Neural progenitor cell (in vitro differentiated cells): ENCODE results near the gene EEIG1. TPM values are rescaled to one million over a fixed set of nuclear protein-coding genes. Genes with fewer than 3 reads are reported as not detected.
A peak's percentile ranks its signal among the peaks of the same experiment; 100 is the strongest.

Experiments
- DNase-seq: peaks from one replicate; pipeline ENCODE4 v3.0.0-alpha.2; 2016; ENCODE audit warnings: low spot score
- H2AFZ ChIP-seq: fragments of 200-600 bp; sonication (generic); replicated peaks from 2 replicates; pipeline ENCODE4 v1.6.1; 2016; ENCODE audit warnings: antibody characterized with exemption
- H3F3A ChIP-seq: fragments of 200-600 bp; sonication (generic); 2 replicates; pipeline ENCODE4 v1.6.1; 2016; ENCODE audit warnings: antibody characterized with exemption, low read depth
- H3K27ac ChIP-seq: fragments of 200-600 bp; sonication (generic); 2 replicates; pipeline ENCODE4 v1.5.1; 2016; ENCODE audit warnings: mild to moderate bottlenecking
- H3K27me3 ChIP-seq: fragments of 200-600 bp; sonication (generic); 2 replicates; pipeline ENCODE4 v1.6.1; 2016; ENCODE audit warnings: mild to moderate bottlenecking, moderate library complexity
- H3K36me3 ChIP-seq: fragments of 200-600 bp; sonication (generic); 2 replicates; pipeline ENCODE4 v1.5.1; 2016
- H3K4me1 ChIP-seq: fragments of 200-600 bp; sonication (generic); 2 replicates; pipeline ENCODE4 v1.6.1; 2016; ENCODE audit warnings: mixed run types
- H3K4me2 ChIP-seq: fragments of 200-600 bp; sonication (generic); 2 replicates; pipeline ENCODE4 v1.6.1; 2016
- H3K4me3 ChIP-seq: fragments of 200-600 bp; sonication (generic); 2 replicates; pipeline ENCODE4 v1.5.1; 2016
- H3K79me2 ChIP-seq: fragments of 200-600 bp; sonication (generic); 2 replicates; pipeline ENCODE4 v1.6.1; 2016; ENCODE audit warnings: low read depth
- H3K9ac ChIP-seq: fragments of 200-600 bp; sonication (generic); 2 replicates; pipeline ENCODE4 v1.6.1; 2016
- H3K9me3 ChIP-seq: fragments of 200-600 bp; sonication (generic); 2 replicates; pipeline ENCODE4 v1.5.1; 2016; ENCODE audit warnings: low read depth
- H4K20me1 ChIP-seq: fragments of 200-600 bp; sonication (generic); 2 replicates; pipeline ENCODE4 v1.6.1; 2016; ENCODE audit warnings: low read depth
- H3K27ac Mint-ChIP-seq: 3 replicates; pipeline ENCODE4 v1.8.0; 2021; ENCODE audit warnings: mixed read lengths
- H3K27me3 Mint-ChIP-seq: 2 replicates; pipeline ENCODE4 v1.8.0; 2022; ENCODE audit warnings: low read depth, mild to moderate bottlenecking, inconsistent platforms, moderate library complexity, mixed read lengths; ENCODE audit not compliant: insufficient read depth
- H3K36me3 Mint-ChIP-seq: 3 replicates; pipeline ENCODE4 v1.8.0; 2021; ENCODE audit warnings: mixed read lengths
- H3K4me1 Mint-ChIP-seq: 3 replicates; pipeline ENCODE4 v1.8.0; 2021; ENCODE audit warnings: mixed read lengths
- H3K4me3 Mint-ChIP-seq: 3 replicates; pipeline ENCODE4 v1.8.0; 2021; ENCODE audit warnings: mild to moderate bottlenecking, moderate library complexity, mixed read lengths
- H3K9me3 Mint-ChIP-seq: 3 replicates; pipeline ENCODE4 v1.8.0; 2020; ENCODE audit warnings: mixed read lengths
- EZH2 ChIP-seq: fragments of 200-600 bp; sonication (generic); IDR thresholded peaks from 2 replicates; pipeline ENCODE4 v1.6.1; 2017; ENCODE audit warnings: antibody characterized with exemption, mild to moderate bottlenecking, moderate library complexity
- EZH2phosphoT487 ChIP-seq: fragments of 200-600 bp; sonication (generic); IDR thresholded peaks from 2 replicates; pipeline ENCODE4 v1.6.1; 2017; ENCODE audit warnings: antibody characterized with exemption
- total RNA-seq: library from RNA; depleted of rRNA; stranded (reverse); fragments of >200 nt; gene quantifications from 2 replicates; pipeline ENCODE4 v1.2.3, GENCODE V29; 2015; ENCODE audit warnings: low replicate concordance
- TF ChIP-seq, protein P1 (sequence below): fragments of 200-600 bp; sonication (generic); IDR thresholded peaks from 2 replicates; pipeline ENCODE4 v1.5.1; 2017; ENCODE audit warnings: antibody characterized with exemption, mild to moderate bottlenecking

EEIG1 gene
- total RNA-seq, 1 donor from 2014 or later, result 8.8 TPM

GRCh38 chr9:127950513-127951289 is 30.1 kb downstream of the EEIG1 start:
- H3K27ac Mint-ChIP-seq, result peak overlapping the region; percentile 81
- Histone ChIP-seq H3K36me3 (no peaks in the 10 kb centered on the region), H3K27ac (no peak overlapping the region), H3K79me2 (peaks cover 37% of the 10 kb centered on the region), H2AFZ (no peak overlapping the region), H3K4me3 (no peak overlapping the region), H3K9me3 (no peaks in the 10 kb centered on the region), H4K20me1 (peaks cover 74% of the 10 kb centered on the region), H3K4me1 (peaks cover 13% of the 10 kb centered on the region), H3K4me2 (no peak overlapping the region), H3K27me3 (no peaks in the 10 kb centered on the region), H3F3A (no peaks in the 10 kb centered on the region), H3K9ac (no peak overlapping the region)
- peaks cover 4% of the 10 kb centered on the region for H3K27me3 Mint-ChIP-seq
- DNase-seq, result peak; percentile 70
- no peak overlapping the region for H3K4me3 Mint-ChIP-seq
- peaks cover 22% of the 10 kb centered on the region for H3K4me1 Mint-ChIP-seq
- no peaks in the 10 kb centered on the region for H3K9me3 Mint-ChIP-seq
- TF ChIP-seq, protein P1, sequence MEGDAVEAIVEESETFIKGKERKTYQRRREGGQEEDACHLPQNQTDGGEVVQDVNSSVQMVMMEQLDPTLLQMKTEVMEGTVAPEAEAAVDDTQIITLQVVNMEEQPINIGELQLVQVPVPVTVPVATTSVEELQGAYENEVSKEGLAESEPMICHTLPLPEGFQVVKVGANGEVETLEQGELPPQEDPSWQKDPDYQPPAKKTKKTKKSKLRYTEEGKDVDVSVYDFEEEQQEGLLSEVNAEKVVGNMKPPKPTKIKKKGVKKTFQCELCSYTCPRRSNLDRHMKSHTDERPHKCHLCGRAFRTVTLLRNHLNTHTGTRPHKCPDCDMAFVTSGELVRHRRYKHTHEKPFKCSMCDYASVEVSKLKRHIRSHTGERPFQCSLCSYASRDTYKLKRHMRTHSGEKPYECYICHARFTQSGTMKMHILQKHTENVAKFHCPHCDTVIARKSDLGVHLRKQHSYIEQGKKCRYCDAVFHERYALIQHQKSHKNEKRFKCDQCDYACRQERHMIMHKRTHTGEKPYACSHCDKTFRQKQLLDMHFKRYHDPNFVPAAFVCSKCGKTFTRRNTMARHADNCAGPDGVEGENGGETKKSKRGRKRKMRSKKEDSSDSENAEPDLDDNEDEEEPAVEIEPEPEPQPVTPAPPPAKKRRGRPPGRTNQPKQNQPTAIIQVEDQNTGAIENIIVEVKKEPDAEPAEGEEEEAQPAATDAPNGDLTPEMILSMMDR, result no peak
- no peak for TF ChIP-seq EZH2phosphoT487
- no peak for TF ChIP-seq EZH2
- H3K36me3 Mint-ChIP-seq, result peaks cover 2% of the 10 kb centered on the region

DNA sequence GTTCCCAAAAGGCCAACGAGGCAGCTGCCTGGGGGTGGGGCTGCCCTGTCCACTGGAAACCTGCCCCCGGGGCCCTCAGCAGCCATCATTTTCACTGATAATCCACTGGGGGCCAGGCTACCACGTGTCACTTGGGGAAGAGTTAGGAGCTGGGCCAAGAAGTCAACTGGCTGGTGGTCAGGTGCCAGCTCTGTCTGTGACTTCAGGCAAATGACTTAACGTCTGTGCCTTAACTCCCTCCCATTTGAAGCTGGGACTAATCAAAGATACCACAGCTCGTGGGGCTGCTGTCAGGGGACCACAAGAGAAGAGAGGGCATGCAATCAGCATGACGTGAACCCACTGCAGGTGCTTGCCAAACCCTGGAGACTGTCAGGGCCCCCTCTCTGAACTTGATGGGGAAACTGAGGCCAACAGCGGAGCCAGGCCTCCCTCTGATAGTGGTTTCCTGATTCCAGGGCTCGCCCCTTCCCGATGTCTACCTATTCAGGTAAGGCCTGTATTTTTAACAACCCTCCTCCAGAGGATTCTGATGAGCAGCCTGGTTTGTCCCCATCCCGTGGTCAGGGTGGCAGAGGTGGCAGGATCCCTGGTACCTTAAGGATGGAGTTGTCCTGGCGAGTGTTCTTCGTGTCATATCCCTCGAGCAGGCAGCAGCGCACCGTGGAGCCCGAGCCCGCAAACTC is 30.8 kb downstream of the EEIG1 start:
- DNase-seq, result no peak
- H3F3A ChIP-seq, result peaks cover under 1% of the 10 kb centered on the region

DNA sequence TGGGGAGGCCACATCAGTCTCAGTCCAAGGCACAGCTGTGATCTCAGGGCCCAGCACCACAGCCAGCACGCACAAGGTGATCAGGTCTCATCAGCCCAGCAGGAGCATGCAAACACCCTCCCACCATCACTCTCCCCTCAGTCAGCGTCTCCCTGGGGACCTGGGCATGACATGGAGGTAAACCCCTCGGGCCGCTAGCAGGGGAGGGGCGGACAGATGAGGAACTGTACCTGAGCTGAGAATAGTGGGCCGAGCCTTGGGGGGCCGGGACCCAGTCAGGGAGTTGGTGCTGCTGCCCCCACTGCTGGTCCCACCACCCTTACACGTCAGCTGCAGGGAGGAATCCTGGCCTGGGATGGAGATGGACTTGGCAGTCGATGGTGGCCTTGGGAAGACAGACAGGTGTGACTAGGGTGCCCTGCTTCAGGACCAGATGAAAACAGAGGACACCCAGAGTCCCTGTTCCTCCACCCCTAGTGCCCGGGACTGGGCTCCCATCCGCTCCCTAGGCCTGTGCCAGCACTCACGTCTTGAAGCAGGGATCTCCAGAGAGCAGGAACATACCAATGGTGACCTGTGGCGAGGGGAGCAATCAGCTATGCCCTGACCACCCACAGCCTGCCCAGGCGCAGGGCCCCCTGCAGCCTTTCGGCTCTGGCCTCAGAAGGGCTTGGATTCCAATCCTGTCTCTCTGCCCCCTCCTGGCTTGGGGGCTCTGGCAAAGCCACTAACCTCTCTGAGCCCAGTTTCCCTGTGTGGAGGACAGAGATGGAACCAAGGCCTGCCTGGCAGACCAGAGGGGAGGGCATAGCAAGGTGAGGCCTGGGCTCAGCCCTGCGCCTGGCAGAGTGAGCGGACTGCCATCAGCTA is 32.7 kb downstream of the EEIG1 start:
- H3K79me2 ChIP-seq, result peaks cover 12% of the 10 kb centered on the region
- Mint-ChIP-seq H3K4me1 (peaks cover 22% of the 10 kb centered on the region), H3K4me3 (no peak overlapping the region), H3K27ac (peak overlapping the region; percentile 72), H3K36me3 (peaks cover 10% of the 10 kb centered on the region), H3K27me3 (peaks cover 5% of the 10 kb centered on the region), H3K9me3 (no peaks in the 10 kb centered on the region)
- H4K20me1 ChIP-seq, result peaks cover 59% of the 10 kb centered on the region
- no peak overlapping the region for H3K27ac ChIP-seq
- H3K9me3 ChIP-seq, result no peaks in the 10 kb centered on the region
- H3K4me2 ChIP-seq, result no peak overlapping the region
- H3K4me3 ChIP-seq, result no peak overlapping the region
- H3K36me3 ChIP-seq, result no peaks in the 10 kb centered on the region
- H3K27me3 ChIP-seq, result no peaks in the 10 kb centered on the region
- peaks cover 10% of the 10 kb centered on the region for H3K4me1 ChIP-seq
- TF ChIP-seq, protein P1, result no peak
- TF ChIP-seq EZH2 (no peak), EZH2phosphoT487 (no peak)
- no peak for DNase-seq
- H2AFZ ChIP-seq, result no peak overlapping the region
- peaks cover 16% of the 10 kb centered on the region for H3F3A ChIP-seq
- no peak overlapping the region for H3K9ac ChIP-seq

More for the DNA sequence above, 30.8 kb downstream of the EEIG1 start:
- peaks cover 10% of the 10 kb centered on the region for H3K4me1 ChIP-seq
- no peak for TF ChIP-seq EZH2phosphoT487
- no peak for TF ChIP-seq EZH2
- TF ChIP-seq, protein P1, result no peak
- peaks cover 30% of the 10 kb centered on the region for H3K79me2 ChIP-seq
- Mint-ChIP-seq H3K4me3 (no peak overlapping the region), H3K27me3 (peaks cover 5% of the 10 kb centered on the region), H3K4me1 (peaks cover 17% of the 10 kb centered on the region), H3K36me3 (peaks cover 3% of the 10 kb centered on the region), H3K27ac (peak overlapping the region; percentile 81), H3K9me3 (no peaks in the 10 kb centered on the region)
- H3K4me2 ChIP-seq, result no peak overlapping the region
- no peak overlapping the region for H3K4me3 ChIP-seq
- H3K9ac ChIP-seq, result no peak overlapping the region
- no peaks in the 10 kb centered on the region for H3K9me3 ChIP-seq
- H3K27ac ChIP-seq, result no peak overlapping the region
- H3K36me3 ChIP-seq, result no peaks in the 10 kb centered on the region
- no peak overlapping the region for H2AFZ ChIP-seq
- H4K20me1 ChIP-seq, result peaks cover 67% of the 10 kb centered on the region
- H3K27me3 ChIP-seq, result no peaks in the 10 kb centered on the region
